HG03442 (cell line): ENCODE results near the gene UTP4.
"Not testable (repeated sequence)": the region's sequence is repeated elsewhere in the genome, so short reads cannot be mapped to it uniquely, and the experiment has no call there.

Source experiments
- ATAC-seq: cut with Tn5 transposase; IDR thresholded peaks from one replicate; pipeline ENCODE4 v1.9.1; 2021; ENCODE audit warnings: mild to moderate bottlenecking, moderate library complexity; ENCODE audit not compliant: unreplicated experiment

The UTP4 gene

GRCh38 chr16:69127966-69128510 lies 4.4 kb upstream of the UTP4 start:
- ATAC-seq: no peak

- ATAC-seq: no peak
Observed at GRCh38 chr16:69130461-69130860, 2.0 kb upstream of the UTP4 start.

GRCh38 chr16:69131167-69131838 lies 1.1 kb upstream of the UTP4 start:
- no peak for ATAC-seq

GRCh38 chr16:69131839-69132423 lies 518 bp upstream of the UTP4 start:
- peak; percentile 36 for ATAC-seq

GRCh38 chr16:69133373-69133954 lies 1.0 kb downstream of the UTP4 start:
- ATAC-seq: no peak

- no peak for ATAC-seq
Observed at GRCh38 chr16:69138608-69139007, 6.2 kb downstream of the UTP4 start.

GRCh38 chr16:69139464-69139863 lies 7.0 kb downstream of the UTP4 start:
- not testable (repeated sequence) for ATAC-seq

- ATAC-seq: no peak
Observed at GRCh38 chr16:69141014-69141413, 8.6 kb downstream of the UTP4 start.

GRCh38 chr16:69141936-69142335 lies 9.5 kb downstream of the UTP4 start:
- ATAC-seq: no peak

- no peak for ATAC-seq
Observed at GRCh38 chr16:69143116-69143515, 10.7 kb downstream of the UTP4 start.

- no peak for ATAC-seq
Observed at GRCh38 chr16:69145658-69146057, 13.2 kb downstream of the UTP4 start.

- not testable (repeated sequence) for ATAC-seq
Observed at GRCh38 chr16:69149621-69150020, 17.2 kb downstream of the UTP4 start.

GRCh38 chr16:69150146-69150865 lies 17.9 kb downstream of the UTP4 start:
- no peak for ATAC-seq

- ATAC-seq: no peak
Observed at GRCh38 chr16:69157196-69157595, 24.7 kb downstream of the UTP4 start.

- no peak for ATAC-seq
Observed at GRCh38 chr16:69160192-69160591, 27.7 kb downstream of the UTP4 start.

GRCh38 chr16:69165584-69165983 lies 33.1 kb downstream of the UTP4 start:
- no peak for ATAC-seq

- ATAC-seq: no peak
Observed at GRCh38 chr16:69166221-69166833, 33.9 kb downstream of the UTP4 start.

- no peak for ATAC-seq
Observed at GRCh38 chr16:69166946-69167930, 34.8 kb downstream of the UTP4 start.

GRCh38 chr16:69169051-69169450 lies 36.6 kb downstream of the UTP4 start:
- no peak for ATAC-seq
